Aorta (tissue), 5 donors: Measurements from ENCODE around the gene TP53TG5. TPM values are rescaled to one million over a fixed set of nuclear protein-coding genes. Genes with fewer than 3 reads are reported as not detected.

ENCODE experiments used
- ATAC-seq: fragments of 200-7000 bp; cut with Tn5 transposase; one replicate; pipeline ENCODE4 v1.9.1; 2022; ENCODE audit warnings: moderate library complexity; ENCODE audit not compliant: low FRiP score
- DNase-seq, 2 donors: peaks; one replicate each; pipeline ENCODE4 v3.0.0-alpha.2; 2020
- H3K27ac ChIP-seq, 2 donors: one replicate each; pipeline ENCODE4 v1.5.1; 2013; ENCODE audit warnings: low read length in 2 of 2, mild to moderate bottlenecking in 2 of 2, moderate library complexity in 2 of 2, control low read depth in 1 of 2, inconsistent platforms in 1 of 2, low read depth in 1 of 2
- H3K27me3 ChIP-seq, 2 donors: one replicate each; pipeline ENCODE4 v1.6.1; 2013; ENCODE audit warnings: control low read depth in 1 of 2, low read length in 1 of 2, mild to moderate bottlenecking in 1 of 2, moderate library complexity in 1 of 2; ENCODE audit not compliant: insufficient read depth in 2 of 2, control insufficient read depth in 1 of 2
- H3K36me3 ChIP-seq, 2 donors: one replicate each; pipeline ENCODE4 v1.6.1; 2013; ENCODE audit warnings: control low read depth in 1 of 2, low read length in 1 of 2, mild to moderate bottlenecking in 1 of 2; ENCODE audit not compliant: insufficient read depth in 2 of 2, control insufficient read depth in 1 of 2
- H3K4me1 ChIP-seq, 2 donors: one replicate each; pipeline ENCODE4 v1.6.1; 2013; ENCODE audit warnings: low read length in 2 of 2, control low read depth in 1 of 2, mild to moderate bottlenecking in 1 of 2, moderate library complexity in 1 of 2; ENCODE audit not compliant: insufficient read depth in 2 of 2, control insufficient read depth in 1 of 2
- H3K4me3 ChIP-seq, 2 donors: one replicate each; pipeline ENCODE4 v1.5.1; 2013; ENCODE audit warnings: low read length in 2 of 2, control low read depth in 1 of 2, mild to moderate bottlenecking in 1 of 2
- H3K9me3 ChIP-seq: one replicate; pipeline ENCODE4 v1.6.1; 2013; ENCODE audit warnings: mild to moderate bottlenecking, low read length; ENCODE audit not compliant: control insufficient read depth
- WGBS, 2 donors: extraction: QIAGEN DNeasy Blood & Tissue Kit; methylation state at CpG; one replicate each; pipeline ENCODE4 v1.1.7; 2013; 5-methylcytosine and 5-hydroxymethylcytosine counted together
- intact Hi-C, 2 donors: fragments of 100-400 bp; cut with DNase I; formaldehyde crosslinking; loops; one replicate each; pipeline versions ENCODE4 v1.14.2 to v1.15.0; 2022
- polyA plus RNA-seq, 2 donors: library from polyadenylated mRNA; stranded (reverse); fragments of 200-250 nt; gene quantifications; one replicate each; pipeline ENCODE4 v1.2.3, GENCODE V29; 2013
- total RNA-seq, 2 donors: library from RNA; stranded (reverse); fragmentation: NEBNext Ultra II Directional; extraction: Animal tissue kit (Norgen Biotek cat#: 25700); gene quantifications; one replicate each; pipeline ENCODE4 v1.2.1, GENCODE V29; 2021
- donor health status: healthy with polysubstance abuse.
- donor health status: Bipolar disorder and iron deficiency.
- donor health status: DM: no; HTN: no; CAD: no.
- donor health status: DM: no; HTN: no; CAD: no.
- donor health status: DM: yes; HTN: yes; CAD: no.

The TP53TG5 gene
- total and polyA plus RNA-seq, 4 donors: 0.66 to 0.91 TPM; not detected in 2

DNA sequence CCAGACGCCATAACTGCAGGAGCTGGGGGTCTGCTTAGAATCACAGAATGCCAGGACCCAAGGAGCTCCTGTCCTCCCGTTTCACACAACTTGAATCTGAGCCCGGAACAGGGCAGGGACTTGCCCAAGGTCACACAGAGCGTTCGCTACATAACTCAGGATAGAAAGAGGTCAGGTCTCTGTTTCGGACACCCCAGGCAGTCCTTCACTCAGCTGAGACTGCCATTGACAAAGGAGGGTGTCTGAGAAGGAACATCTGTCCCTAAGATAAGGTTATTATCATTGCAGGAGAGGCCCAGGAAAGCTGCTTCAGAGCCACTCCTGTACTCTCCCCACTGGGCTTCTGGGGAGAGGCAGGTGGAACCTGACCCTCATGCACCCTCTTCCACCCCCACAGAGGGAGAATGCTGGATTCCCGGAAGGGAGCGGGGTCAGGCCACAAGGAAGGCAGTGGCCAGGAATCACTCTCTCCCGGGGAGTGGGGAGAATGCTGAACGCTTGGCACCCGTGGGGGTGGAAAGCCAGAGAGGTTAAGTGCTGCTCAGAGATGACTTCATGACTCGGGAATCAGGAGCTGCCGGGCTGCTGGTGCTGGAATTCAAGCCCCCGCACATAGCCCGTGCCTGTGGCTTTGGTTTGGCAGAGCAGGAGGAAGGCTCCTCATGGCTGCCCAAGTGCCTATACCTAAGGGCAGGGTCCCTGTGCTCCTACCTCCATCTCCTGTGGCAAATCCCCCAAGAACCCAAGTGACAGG lies 40.6 kb downstream of the TP53TG5 start:
- Histone ChIP-seq H3K4me1 (peaks cover 0 to 4% of the 10 kb centered on the region in 2 donors), H3K27me3 (no peaks in the 10 kb centered on the region), H3K4me3 (no peak overlapping the region), H3K9me3 (no peaks in the 10 kb centered on the region), H3K27ac (peak overlapping the region; percentile 87 to 92), H3K36me3 (no peaks in the 10 kb centered on the region)
- intact Hi-C loops: loop anchor here in 1 of 2 donors (5.0 kb wide), 1 partner anchor 80 kb away; the partner anchor contains the start of gene PIGT
- peak; percentile 85 to 90 for DNase-seq
- WGBS, 2 donors: 28 to 33% methylated on average over 15 of the region's 15 CpGs
- ATAC-seq: peak; percentile 67

DNA sequence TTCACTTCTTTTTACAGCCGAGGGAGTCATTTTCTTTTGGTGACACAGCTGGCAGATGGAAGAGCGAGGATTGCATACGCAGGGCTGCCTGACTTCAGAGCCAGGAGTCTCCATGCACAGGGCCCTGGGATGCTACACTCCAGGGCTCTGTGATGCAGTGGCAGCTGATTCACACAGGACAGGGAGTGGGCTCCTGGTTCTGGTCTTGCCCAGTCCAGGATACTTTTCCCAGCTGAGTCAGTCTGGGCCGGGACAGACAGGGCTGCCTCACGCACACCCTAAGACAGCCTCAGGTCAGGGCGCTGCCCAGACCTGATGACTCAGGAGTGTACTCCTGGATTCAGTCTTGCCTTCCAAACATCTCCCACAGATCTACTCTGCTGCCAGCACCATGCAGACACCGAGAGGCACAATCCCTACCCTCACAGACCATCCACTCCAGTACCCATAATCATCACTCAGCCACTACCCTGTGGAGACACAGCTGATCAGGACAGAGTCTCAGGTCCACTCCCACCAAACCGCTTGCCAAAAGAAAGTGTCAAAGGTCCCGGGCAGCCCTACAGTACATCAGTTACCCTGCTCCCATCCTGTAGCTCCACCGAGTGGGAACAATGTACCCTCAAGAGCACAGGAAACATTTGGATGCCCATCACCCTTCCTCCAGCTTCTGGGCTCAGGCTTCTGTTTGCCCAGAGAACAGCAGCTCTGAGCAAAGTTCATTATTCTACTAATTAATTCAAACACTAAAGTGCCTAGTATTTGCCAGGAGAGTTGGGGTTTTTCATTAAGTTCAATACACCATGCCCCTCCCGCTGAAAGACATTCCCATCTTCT lies 41.4 kb downstream of the TP53TG5 start:
- peak; percentile 67 for ATAC-seq
- peaks cover 0 to 4% of the 10 kb centered on the region in 2 donors for H3K4me1 ChIP-seq
- H3K36me3 ChIP-seq: no peaks in the 10 kb centered on the region
- H3K9me3 ChIP-seq: no peaks in the 10 kb centered on the region
- intact Hi-C loops: loop anchor here in 1 of 2 donors (5.0 kb wide), 1 partner anchor 81 kb away; the partner anchor contains the start of gene PIGT
- 40 to 47% methylated on average over 11 of the region's 11 CpGs for WGBS, 2 donors
- H3K4me3 ChIP-seq: no peak overlapping the region
- peak; percentile 78 to 86 for DNase-seq
- peak overlapping the region; percentile 52 to 83 for H3K27ac ChIP-seq
- no peaks in the 10 kb centered on the region for H3K27me3 ChIP-seq

DNA sequence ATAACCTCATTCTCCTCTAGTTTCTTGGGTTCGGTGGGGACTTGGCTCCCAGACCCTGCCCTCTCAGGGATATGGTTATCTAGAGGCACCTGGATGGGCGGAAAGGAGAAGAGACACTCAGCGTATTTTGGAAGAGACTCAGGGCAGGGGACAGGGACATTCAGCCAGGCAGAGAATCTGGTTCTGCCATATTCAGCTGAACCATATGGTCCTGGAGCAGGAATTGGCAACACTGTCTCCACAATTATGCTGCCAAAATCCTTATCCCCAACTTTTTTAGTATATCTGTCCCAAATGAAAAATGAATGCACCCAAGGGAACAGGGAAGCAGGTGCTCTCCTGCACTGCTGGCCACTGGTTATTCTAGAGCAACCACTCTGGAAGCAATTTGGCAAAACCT lies 47.6 kb downstream of the TP53TG5 start:
- Histone ChIP-seq H3K9me3 (no peaks in the 10 kb centered on the region), H3K27me3 (no peaks in the 10 kb centered on the region), H3K27ac (no peak overlapping the region), H3K4me3 (no peak overlapping the region), H3K36me3 (peaks cover 0 to 13% of the 10 kb centered on the region in 2 donors), H3K4me1 (no peaks in the 10 kb centered on the region)
- ATAC-seq (no peak), DNase-seq (peak in 1 of 2 donors; percentile 27)
- intact Hi-C loops: no loop called here
- 94 to 95% methylated on average over 3 of the region's 3 CpGs for WGBS, 2 donors

DNA sequence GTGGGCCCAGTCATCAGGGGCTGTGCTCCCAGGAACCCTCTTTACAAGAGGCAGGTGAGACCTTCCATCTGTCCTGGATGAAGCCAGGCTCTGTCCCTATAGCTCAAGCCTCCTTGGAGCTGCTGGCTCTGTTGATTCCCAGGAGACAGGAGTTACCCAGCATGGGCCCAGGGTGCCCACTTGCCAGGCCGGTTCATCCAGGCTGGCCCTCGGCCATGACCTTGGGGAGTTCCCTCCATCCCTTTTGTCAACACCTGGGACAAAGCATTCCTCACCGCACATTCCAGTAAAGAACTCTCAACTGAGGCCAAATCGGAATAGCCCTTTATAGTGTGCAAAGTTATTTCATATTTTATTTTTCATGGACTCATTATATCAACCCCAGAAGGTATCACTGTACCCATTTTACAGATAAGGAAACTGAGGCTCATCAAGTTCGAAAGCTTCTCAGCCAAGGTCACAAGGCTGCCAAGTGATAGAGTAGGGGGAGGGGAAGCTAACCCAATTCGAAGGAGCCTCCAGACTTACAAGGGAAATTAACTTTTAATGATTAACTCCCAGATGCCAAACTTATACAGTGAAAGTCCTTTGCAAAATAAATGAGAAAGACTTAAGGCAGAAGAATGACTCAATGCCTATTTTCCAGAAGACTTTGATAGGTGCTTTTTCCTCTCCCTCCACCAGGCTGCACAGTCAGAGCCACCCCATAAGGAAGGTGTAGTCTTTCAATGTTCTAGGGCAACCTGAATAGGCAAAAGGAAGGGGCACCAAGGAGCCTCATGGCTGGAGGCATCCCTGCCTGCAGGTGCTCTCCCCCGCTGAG lies 48.4 kb downstream of the TP53TG5 start:
- intact Hi-C loops: no loop called here
- Histone ChIP-seq H3K9me3 (no peaks in the 10 kb centered on the region), H3K4me3 (no peak overlapping the region), H3K36me3 (peaks cover 0 to 13% of the 10 kb centered on the region in 2 donors), H3K27me3 (no peaks in the 10 kb centered on the region), H3K27ac (no peak overlapping the region), H3K4me1 (no peaks in the 10 kb centered on the region)
- no peak for ATAC-seq
- peak in 1 of 2 donors; percentile 51 for DNase-seq
- 76 to 83% methylated on average over 7 of the region's 7 CpGs for WGBS, 2 donors

- H3K4me3 ChIP-seq: no peak overlapping the region
- H3K27ac ChIP-seq: no peak overlapping the region
- intact Hi-C loops: no loop called here
- H3K4me1 ChIP-seq: no peaks in the 10 kb centered on the region
- peaks cover 0 to 13% of the 10 kb centered on the region in 2 donors for H3K36me3 ChIP-seq
- H3K27me3 ChIP-seq: no peaks in the 10 kb centered on the region
- WGBS, 2 donors: 92 to 95% methylated on average over 4 of the region's 4 CpGs
- DNase-seq (no peak), ATAC-seq (no peak)
- H3K9me3 ChIP-seq: no peaks in the 10 kb centered on the region
These were observed 49.7 kb downstream of the TP53TG5 start for GRCh38 chr20:45328451-45328850.

GRCh38 chr20:45325371-45325770 lies 52.8 kb downstream of the TP53TG5 start:
- H3K4me3 ChIP-seq: no peak overlapping the region
- no peak overlapping the region for H3K27ac ChIP-seq
- intact Hi-C loops: no loop called here
- H3K36me3 ChIP-seq: peaks cover 0 to 13% of the 10 kb centered on the region in 2 donors
- H3K27me3 ChIP-seq: no peaks in the 10 kb centered on the region
- no peaks in the 10 kb centered on the region for H3K9me3 ChIP-seq
- peak in 1 of 2 donors; percentile 72 for DNase-seq
- no peaks in the 10 kb centered on the region for H3K4me1 ChIP-seq
- no peak for ATAC-seq
- WGBS, 2 donors: 71 to 77% methylated on average over 4 to 6 of the region's 6 CpGs

GRCh38 chr20:45323731-45324130 lies 54.4 kb downstream of the TP53TG5 start:
- Histone ChIP-seq H3K36me3 (peaks cover 0 to 5% of the 10 kb centered on the region in 2 donors), H3K4me1 (no peaks in the 10 kb centered on the region), H3K27me3 (no peaks in the 10 kb centered on the region), H3K4me3 (no peak overlapping the region), H3K27ac (no peak overlapping the region), H3K9me3 (no peaks in the 10 kb centered on the region)
- intact Hi-C loops: loop anchor here (5.0 kb wide), 3 partner anchors 34 to 49 kb away; partner anchors contain the start of gene SYS1 (in 1 of the 2)
- ATAC-seq (no peak), DNase-seq (no peak)

DNA sequence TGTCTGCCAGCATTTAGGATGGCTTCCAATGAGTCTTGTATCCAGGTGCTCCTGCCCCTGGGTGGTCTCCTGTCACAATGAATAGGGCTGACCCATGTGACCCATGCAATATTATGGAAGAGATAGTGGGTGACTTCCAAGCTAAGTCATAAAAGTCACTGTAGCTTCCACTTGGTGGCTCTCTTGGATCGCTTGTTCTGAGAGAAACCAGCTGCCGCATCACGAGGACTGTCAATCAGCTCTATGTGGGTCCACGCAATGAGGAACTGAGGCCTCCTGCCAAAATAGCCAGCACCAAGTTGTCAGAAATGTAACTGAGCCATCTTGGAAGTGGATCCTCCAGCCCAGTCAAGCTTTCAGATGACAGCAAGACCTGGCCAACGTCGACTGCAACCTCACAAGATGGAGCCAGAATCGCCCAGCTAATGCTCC lies 55.2 kb downstream of the TP53TG5 start:
- intact Hi-C loops: loop anchor here (5.0 kb wide), 3 partner anchors 34 to 49 kb away; partner anchors contain the start of gene SYS1 (in 1 of the 2)
- Histone ChIP-seq H3K9me3 (no peaks in the 10 kb centered on the region), H3K27ac (no peak overlapping the region), H3K4me1 (no peaks in the 10 kb centered on the region), H3K4me3 (no peak overlapping the region), H3K27me3 (no peaks in the 10 kb centered on the region), H3K36me3 (peaks cover 0 to 5% of the 10 kb centered on the region in 2 donors)
- DNase-seq (peak; percentile 58 to 83), ATAC-seq (no peak)
- WGBS, 2 donors: 52 to 60% methylated on average over 7 of the region's 7 CpGs
